Stimulated activated CD4-positive, alpha-beta T cell treated with anti-CD3 and anti-CD28 coated beads, Interleukin-12 subunit alpha, Interleukin-12 subunit beta, amount 100 ng/mL, for 24 hours (primary cell): ENCODE measurements around the gene TBC1D21.

ENCODE experiments used
- DNase-seq, 2 experiments: peaks; one replicate each; pipeline ENCODE4 v3.0.0-alpha.2; 2020; ENCODE audit warnings: low read depth in 2 of 2

TBC1D21 gene

DNA sequence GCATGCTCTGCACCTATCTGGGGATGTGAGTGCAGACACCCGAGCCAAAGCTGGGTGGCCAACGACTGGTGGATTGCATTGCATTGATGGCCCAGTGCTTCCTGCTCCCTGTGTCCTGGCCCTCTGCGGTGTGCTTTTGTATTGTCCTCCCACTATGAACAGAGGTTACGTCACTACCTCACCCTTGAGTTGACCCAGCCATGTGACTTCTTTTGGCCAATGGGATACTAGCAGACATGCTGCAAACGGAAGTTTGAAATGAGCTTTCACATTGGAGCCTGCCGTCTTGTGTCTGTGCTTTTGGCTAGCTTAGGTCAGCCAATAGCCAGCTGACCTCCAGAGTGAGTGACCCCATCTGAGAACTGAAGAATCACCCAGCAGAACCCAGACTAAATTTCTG is 15.3 kb upstream of the TBC1D21 start:
- no peak for DNase-seq

DNA sequence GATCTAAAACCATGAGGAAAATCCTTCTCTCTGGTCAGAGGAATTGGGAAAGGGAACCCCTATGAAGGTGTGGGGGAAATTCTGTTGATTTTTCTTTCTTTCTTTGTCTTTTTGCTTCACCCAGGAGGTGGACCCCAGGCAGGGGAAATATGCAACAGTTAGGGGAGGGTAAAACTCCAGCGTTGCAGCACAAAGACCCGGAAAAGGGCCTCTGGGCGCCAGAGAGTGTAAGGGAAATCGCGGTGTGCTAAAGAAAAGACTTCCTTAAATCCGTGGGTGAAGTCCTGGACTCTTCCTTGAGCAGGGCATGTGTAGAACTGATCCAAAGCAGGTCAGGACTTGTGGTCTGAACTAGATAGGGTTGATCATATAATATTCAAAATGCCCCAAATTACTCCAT is 11.1 kb upstream of the TBC1D21 start:
- DNase-seq, result no peak

- DNase-seq, result no peak
Measured at GRCh38 chr15:73865379-73865778, 8.0 kb upstream of the TBC1D21 start.

DNA sequence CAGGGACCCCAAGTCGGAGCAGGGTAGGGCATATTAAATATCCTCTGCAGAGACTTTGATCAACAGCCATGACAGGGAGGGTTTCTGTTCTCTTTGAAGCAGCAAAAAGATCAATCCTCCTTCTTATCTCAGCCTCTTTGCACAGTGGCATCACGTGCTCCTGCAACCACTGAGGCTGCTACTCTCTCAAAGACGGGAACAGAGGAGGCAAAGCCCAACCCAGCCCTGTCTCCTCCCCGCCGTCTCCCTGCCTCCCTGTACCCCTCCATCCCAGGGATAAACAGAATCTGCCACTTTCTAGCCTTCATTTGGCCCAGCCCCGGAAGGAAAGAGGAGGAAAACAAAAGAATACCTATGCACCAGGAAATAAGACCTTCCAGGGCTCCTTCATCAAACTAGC is 7.5 kb upstream of the TBC1D21 start:
- no peak for DNase-seq

GRCh38 chr15:73866481-73866880 is 6.9 kb upstream of the TBC1D21 start:
- DNase-seq, result no peak

- no peak for DNase-seq
Measured at GRCh38 chr15:73866881-73867410, 6.4 kb upstream of the TBC1D21 start.

DNA sequence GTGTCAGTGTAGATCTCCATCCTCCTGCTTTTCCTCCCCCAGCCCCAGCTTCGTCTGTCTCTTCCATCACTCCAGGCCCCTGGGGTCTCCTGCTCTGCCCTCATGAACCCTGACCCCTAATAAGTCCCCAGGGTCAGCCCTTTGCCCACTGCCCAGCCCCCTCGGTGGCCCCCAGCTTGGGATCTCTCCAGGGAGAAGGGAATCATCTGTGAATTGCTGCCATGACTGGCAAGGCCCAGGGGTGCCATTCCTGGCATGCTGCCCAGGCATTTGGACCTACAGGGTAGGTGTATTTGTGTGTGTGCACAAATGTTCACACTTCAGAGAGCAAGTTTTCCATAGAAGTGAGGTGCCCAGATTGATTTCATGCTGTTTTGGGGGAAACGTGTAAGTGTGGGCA is 5.9 kb upstream of the TBC1D21 start:
- no peak for DNase-seq

GRCh38 chr15:73867956-73868355 is 5.4 kb upstream of the TBC1D21 start:
- DNase-seq, result no peak

GRCh38 chr15:73869216-73869995 is 4.0 kb upstream of the TBC1D21 start:
- no peak for DNase-seq

- DNase-seq, result no peak
Measured at GRCh38 chr15:73870700-73871408, 2.5 kb upstream of the TBC1D21 start.

DNA sequence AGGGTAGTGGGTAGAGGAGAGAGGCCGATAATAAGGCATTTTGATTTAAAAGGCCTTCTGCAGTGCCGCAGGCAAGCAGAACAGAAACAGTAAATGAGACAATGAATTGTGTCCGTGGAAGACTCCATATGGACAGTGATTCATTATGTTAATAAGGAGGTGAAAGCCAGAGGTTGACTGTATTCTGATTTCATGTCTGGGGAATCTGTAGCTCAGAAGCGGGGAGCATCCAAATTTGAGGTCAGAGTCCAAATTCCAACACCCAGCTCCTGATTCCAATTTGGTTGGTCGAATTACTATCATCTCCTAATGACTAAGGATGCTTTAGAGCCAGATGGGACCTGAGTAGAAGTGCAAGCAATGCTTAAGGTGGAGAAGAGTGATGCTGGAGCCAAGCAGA is 1.0 kb upstream of the TBC1D21 start:
- no peak for DNase-seq

GRCh38 chr15:73873889-73874511 is 636 bp downstream of the TBC1D21 start:
- DNase-seq, result no peak

- DNase-seq, result no peak
Measured at GRCh38 chr15:73879426-73879825, 6.1 kb downstream of the TBC1D21 start.

DNA sequence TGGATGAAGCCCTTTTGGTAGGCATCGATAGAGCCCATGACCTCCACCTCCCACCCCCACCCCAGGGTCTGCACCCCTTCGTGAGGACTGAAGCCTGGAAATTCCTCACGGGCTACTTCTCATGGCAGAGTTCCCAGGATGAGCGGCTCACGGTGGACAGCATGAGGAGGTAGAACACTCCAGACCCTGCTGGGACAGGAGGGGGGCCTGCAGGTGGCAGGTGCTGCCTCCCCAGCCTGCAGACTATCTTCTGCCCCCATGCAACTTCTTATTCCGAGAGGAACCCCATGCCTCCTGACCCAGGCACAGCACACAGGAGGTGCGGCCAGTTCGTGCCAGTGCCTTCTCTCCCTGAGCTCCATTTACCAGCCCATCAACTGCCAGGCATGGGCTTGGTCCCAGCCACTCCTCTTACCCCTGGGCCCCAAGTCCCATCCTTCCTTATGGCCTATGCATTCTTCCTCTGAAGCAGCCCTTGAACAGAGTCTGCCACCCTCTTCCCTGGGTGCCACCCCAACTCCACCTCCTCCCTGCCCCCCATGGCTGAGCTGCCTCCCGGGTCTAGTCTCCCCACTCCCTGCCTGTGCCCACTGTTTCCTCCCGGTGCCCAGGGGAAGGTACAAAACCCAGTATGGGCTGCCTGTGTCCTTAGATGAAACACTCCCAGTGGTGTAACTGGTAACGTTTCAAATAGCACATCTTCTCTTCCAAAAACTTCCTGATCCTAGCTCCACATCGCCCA is 8.4 kb downstream of the TBC1D21 start:
- no peak for DNase-seq

DNA sequence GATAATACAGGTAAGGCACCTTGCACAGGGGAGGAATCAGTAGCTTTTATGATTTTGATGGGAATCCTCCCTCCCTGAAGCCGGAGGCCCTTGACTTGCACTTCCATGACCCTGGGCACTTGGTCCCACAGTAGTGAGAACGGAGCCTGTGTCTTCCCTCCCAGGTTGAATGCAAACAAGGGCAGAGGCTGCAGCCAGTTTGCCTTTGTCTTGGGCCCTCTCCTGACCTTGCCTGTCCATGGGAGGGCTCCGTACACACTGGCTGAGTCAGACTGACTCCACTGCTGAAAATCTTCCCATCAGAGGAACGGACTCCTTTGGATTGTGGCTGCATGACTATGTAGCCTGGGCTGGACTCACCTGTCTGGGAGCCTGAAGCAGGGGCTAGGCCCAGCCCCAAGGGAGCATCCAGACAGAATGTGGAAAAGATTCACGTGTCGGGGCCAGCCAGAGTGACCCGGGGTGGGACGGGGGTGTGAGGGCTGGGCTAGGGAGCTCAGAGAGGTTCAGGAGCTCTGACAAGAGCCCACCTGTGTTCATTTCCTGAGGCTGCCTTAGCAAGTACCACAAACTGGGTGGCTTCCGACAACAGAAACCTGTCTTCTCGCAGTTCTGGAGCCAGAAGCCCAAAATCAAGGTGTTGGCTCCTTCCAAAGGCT is 9.5 kb downstream of the TBC1D21 start:
- DNase-seq, result no peak

DNA sequence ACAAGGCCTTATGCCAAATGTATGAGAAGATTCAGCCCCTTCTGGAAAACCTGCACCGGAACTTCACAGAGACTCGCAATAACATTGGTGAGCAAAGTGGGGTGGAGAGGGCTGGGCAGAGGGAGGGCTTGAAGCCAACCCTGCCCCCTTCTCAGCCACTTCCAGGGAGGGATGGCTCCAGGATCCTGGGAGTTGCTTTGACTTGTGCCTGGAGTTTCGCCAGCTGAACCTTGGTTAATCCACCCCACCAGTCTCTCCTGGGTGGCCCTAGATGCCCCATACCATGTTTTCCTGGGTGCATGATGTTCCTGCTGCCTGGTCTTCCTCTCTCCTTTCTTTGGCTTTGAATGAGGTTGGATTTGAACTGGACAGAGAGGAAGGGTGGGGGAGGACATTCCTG is 10.8 kb downstream of the TBC1D21 start:
- no peak for DNase-seq

GRCh38 chr15:73885954-73886700 is 12.8 kb downstream of the TBC1D21 start:
- no peak for DNase-seq

- DNase-seq, result no peak
Measured at GRCh38 chr15:73886717-73887345, 13.5 kb downstream of the TBC1D21 start.

DNA sequence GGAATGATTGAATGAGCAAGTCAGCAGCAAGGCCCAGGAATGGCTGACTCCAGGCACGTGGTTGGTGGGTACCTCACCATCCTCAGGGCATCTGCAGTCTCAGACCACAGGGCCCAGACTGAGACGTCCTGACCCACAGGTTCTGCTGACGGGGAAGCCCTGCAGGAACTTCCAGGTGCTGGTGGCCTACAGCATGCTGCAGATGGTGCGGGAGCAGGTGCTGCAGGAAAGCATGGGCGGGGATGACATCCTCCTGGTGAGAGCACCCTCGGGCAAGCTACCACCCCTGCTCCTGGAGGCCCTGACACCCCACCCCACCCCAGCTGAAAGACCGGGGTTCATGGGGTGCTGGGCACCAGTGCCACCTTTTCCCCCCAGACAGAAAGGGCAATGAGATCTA is 14.1 kb downstream of the TBC1D21 start:
- no peak for DNase-seq
